ENCODE measurements around the gene CECR2.

GRCh38 chr22:17606496-17606895, 237.2 kb downstream of the CECR2 start:
- TF ChIP-seq CTCF (IDR thresholded peaks at IDR 0.05; ENCODE audit: borderline replicate concordance, extremely low read depth, low read length, poor library complexity, severe bottlenecking) (no peak), EZH2 (IDR thresholded peaks at IDR 0.05; ENCODE audit: borderline replicate concordance, low read depth, low read length, severe bottlenecking) (no peak)
